ENCODE results near the gene ROR1. TPM values are rescaled to one million over a fixed set of nuclear protein-coding genes. Genes with fewer than 3 reads are reported as not detected.

ROR1 gene
- total and polyA plus RNA-seq, 10 of the 15 experiments (the other 5 are each of a cell fraction or from before 2014, with no cell fraction given) = 0.02 to 0.08 (median 0.05) TPM; not detected in 6

DNA sequence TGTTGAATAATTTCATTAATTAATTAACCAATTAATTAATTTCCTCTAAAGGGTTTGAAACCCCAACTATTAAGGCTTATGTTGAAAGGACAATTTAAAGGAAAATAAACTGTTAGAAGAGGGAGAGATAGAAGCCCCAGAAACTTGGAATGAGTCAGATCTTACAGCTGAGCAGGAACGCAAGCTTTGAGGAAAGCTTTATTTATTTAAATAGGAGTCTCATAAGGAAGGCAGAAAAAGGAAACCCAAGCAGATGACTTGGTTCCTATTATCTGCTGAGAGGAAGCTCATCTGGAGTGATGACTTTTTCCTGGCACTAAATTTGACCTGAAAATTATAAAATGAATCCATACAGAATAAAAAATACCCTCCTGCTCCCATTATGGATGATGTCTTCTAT is 105.1 kb downstream of the ROR1 start:
- RAD21 ChIA-PET (ENCODE audit: unreplicated experiment) = no interaction called here
- CTCF ChIA-PET = interaction anchor here (1.3 kb wide), 1 partner anchor 8 kb away, joined by 3 read pairs; no protein-coding TSS in a partner anchor
- in situ Hi-C loops (cut with MboI) = no loop called here
- Histone ChIP-seq H3K79me2 (ENCODE audit: control insufficient read depth, insufficient read depth, low read length) (no peaks in the 10 kb centered on the region), H3K36me3 (ENCODE audit: control insufficient read depth in 2 of 2, insufficient read depth in 2 of 2, low read length in 1 of 2) (no peaks in the 10 kb centered on the region), H3K4me1 (ENCODE audit: control insufficient read depth, insufficient read depth, low read length) (no peaks in the 10 kb centered on the region), H4K20me1 (ENCODE audit: control insufficient read depth, insufficient read depth) (no peaks in the 10 kb centered on the region), H3K27me3 (replicated peaks in 1 of 2; ENCODE audit: control insufficient read depth in 2 of 2, insufficient read depth in 2 of 2, low read length in 1 of 2) (no peaks in the 10 kb centered on the region), H3K9ac (ENCODE audit: control insufficient read depth, insufficient read depth, low read length) (no peak overlapping the region), H3K27ac (ENCODE audit: control insufficient read depth, insufficient read depth) (no peak overlapping the region), H3K9me3 (replicated peaks; ENCODE audit: control insufficient read depth, insufficient read depth, low read length) (no peaks in the 10 kb centered on the region), H3K4me2 (ENCODE audit: control insufficient read depth, insufficient read depth) (no peak overlapping the region), H2AFZ (ENCODE audit: control insufficient read depth, low read depth, low read length) (no peak overlapping the region), H3K4me3 (no peak overlapping the region)
- SMC1A ChIA-PET (ENCODE audit: uncharacterized antibody, unreplicated experiment) = interaction anchor here (1.6 to 2.1 kb wide), 3 partner anchors 9 to 187 kb away, joined by 5 to 6 read pairs (median 5); no protein-coding TSS in a partner anchor
- FAIRE-seq (no peak), ATAC-seq (no peak), DNase-seq (ENCODE audit: low read depth, low spot score) (no peak)
- intact Hi-C loops (cut with micrococcal nuclease; ENCODE audit: unreplicated experiment) = no loop called here
- POLR2A ChIA-PET = no interaction called here
- no TSS peak for BruUV-seq (replicated peaks)
- WGBS (ENCODE audit: insufficient coverage, insufficient replicate concordance, low lambda C conversion rate, missing lambda C conversion rate) = 0% methylated on average over 1 of the region's 1 CpG
- TF ChIP-seq CTCF (IDR thresholded peaks at IDR 0.05 in 2 of 3, conservative IDR thresholded peaks at IDR 0.05 in 1 of 3; ENCODE audit: control insufficient read depth in 2 of 3, extremely low read depth in 1 of 3, insufficient read depth in 1 of 3, low read depth in 3 of 3, low read length in 3 of 3) = no peak
- TF ChIP-seq, protein P1, sequence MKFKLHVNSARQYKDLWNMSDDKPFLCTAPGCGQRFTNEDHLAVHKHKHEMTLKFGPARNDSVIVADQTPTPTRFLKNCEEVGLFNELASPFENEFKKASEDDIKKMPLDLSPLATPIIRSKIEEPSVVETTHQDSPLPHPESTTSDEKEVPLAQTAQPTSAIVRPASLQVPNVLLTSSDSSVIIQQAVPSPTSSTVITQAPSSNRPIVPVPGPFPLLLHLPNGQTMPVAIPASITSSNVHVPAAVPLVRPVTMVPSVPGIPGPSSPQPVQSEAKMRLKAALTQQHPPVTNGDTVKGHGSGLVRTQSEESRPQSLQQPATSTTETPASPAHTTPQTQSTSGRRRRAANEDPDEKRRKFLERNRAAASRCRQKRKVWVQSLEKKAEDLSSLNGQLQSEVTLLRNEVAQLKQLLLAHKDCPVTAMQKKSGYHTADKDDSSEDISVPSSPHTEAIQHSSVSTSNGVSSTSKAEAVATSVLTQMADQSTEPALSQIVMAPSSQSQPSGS (IDR thresholded peaks at IDR 0.05; ENCODE audit: low read length) = no peak
- no peak for TF ChIP-seq ATF3 (IDR thresholded peaks at IDR 0.05; ENCODE audit: borderline replicate concordance, extremely low read depth, low read depth, low read length)
- no peak for TF ChIP-seq POLR2AphosphoS5 (IDR thresholded peaks at IDR 0.05; ENCODE audit: low read length)
- no peak for TF ChIP-seq ZNF217 (IDR thresholded peaks at IDR 0.05)
- no peak for TF ChIP-seq SMARCA5 (IDR thresholded peaks at IDR 0.05)
- no peak for TF ChIP-seq POLR2AphosphoS2 (IDR thresholded peaks at IDR 0.05; ENCODE audit: low read depth, low read length)
- TF ChIP-seq GATAD2B (conservative IDR thresholded peaks at IDR 0.05; ENCODE audit: low read depth) = no peak
- TF ChIP-seq, protein P2, sequence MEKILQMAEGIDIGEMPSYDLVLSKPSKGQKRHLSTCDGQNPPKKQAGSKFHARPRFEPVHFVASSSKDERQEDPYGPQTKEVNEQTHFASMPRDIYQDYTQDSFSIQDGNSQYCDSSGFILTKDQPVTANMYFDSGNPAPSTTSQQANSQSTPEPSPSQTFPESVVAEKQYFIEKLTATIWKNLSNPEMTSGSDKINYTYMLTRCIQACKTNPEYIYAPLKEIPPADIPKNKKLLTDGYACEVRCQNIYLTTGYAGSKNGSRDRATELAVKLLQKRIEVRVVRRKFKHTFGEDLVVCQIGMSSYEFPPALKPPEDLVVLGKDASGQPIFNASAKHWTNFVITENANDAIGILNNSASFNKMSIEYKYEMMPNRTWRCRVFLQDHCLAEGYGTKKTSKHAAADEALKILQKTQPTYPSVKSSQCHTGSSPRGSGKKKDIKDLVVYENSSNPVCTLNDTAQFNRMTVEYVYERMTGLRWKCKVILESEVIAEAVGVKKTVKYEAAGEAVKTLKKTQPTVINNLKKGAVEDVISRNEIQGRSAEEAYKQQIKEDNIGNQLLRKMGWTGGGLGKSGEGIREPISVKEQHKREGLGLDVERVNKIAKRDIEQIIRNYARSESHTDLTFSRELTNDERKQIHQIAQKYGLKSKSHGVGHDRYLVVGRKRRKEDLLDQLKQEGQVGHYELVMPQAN (conservative IDR thresholded peaks at IDR 0.05) = no peak
- no peak for TF ChIP-seq RELA (IDR thresholded peaks at IDR 0.05; ENCODE audit: borderline replicate concordance, partially characterized antibody)
- TF ChIP-seq SIN3A (IDR thresholded peaks at IDR 0.05; ENCODE audit: low read depth, low read length) = no peak
- no peak for TF ChIP-seq TCF3 (IDR thresholded peaks at IDR 0.05; ENCODE audit: borderline replicate concordance, insufficient read depth, low read depth, low read length)
- no peak for TF ChIP-seq RB1 (IDR thresholded peaks at IDR 0.05; ENCODE audit: borderline replicate concordance)
- no peak for TF ChIP-seq KDM1A (IDR thresholded peaks at IDR 0.05; ENCODE audit: borderline replicate concordance)
- no peak for TF ChIP-seq KAT2A (conservative IDR thresholded peaks at IDR 0.05; ENCODE audit: control insufficient read depth, low read depth, low read length)
- TF ChIP-seq RELB (IDR thresholded peaks at IDR 0.05; ENCODE audit: low read depth) = no peak
